NCI-H2081 treated with DMSO at 0.1 percent for 48 hours (cell line): ENCODE measurements around the gene STAC.
"Not testable (repeated sequence)": the region's sequence is repeated elsewhere in the genome, so short reads cannot be mapped to it uniquely, and the experiment has no call there.

Experiments used
- DNase-seq: peaks from one replicate; lab custom pipeline; 2025; lab: John Stamatoyannopoulos, UW

The STAC gene

GRCh38 chr3:36519682-36520081 is 139.4 kb downstream of the STAC start:
- DNase-seq: no peak

- DNase-seq: no peak
Measured at GRCh38 chr3:36520241-36521006, 140.1 kb downstream of the STAC start.

GRCh38 chr3:36521007-36521379 is 140.7 kb downstream of the STAC start:
- no peak for DNase-seq

- DNase-seq: no peak
Measured at GRCh38 chr3:36524560-36524959, 144.3 kb downstream of the STAC start.

GRCh38 chr3:36525115-36525801 is 145.0 kb downstream of the STAC start:
- DNase-seq: no peak

GRCh38 chr3:36538136-36538749 is 157.9 kb downstream of the STAC start:
- DNase-seq: no peak

- no peak for DNase-seq
Measured at GRCh38 chr3:36540888-36541518, 160.7 kb downstream of the STAC start.

GRCh38 chr3:36542186-36542585 is 161.9 kb downstream of the STAC start:
- no peak for DNase-seq

- no peak for DNase-seq
Measured at GRCh38 chr3:36543276-36543997, 163.1 kb downstream of the STAC start.

GRCh38 chr3:36546226-36546625 is 165.9 kb downstream of the STAC start:
- no peak for DNase-seq

- DNase-seq: no peak
Measured at GRCh38 chr3:36548712-36549111, 168.4 kb downstream of the STAC start.

- DNase-seq: no peak
Measured at GRCh38 chr3:36557021-36557707, 176.9 kb downstream of the STAC start.

GRCh38 chr3:36557708-36558421 is 177.6 kb downstream of the STAC start:
- DNase-seq: no peak

- no peak for DNase-seq
Measured at GRCh38 chr3:36558961-36559360, 178.7 kb downstream of the STAC start.

GRCh38 chr3:36560685-36561084 is 180.4 kb downstream of the STAC start:
- DNase-seq: no peak

GRCh38 chr3:36561601-36562000 is 181.3 kb downstream of the STAC start:
- no peak for DNase-seq

- no peak for DNase-seq
Measured at GRCh38 chr3:36562945-36563344, 182.6 kb downstream of the STAC start.

GRCh38 chr3:36575241-36575640 is 194.9 kb downstream of the STAC start:
- no peak for DNase-seq

- DNase-seq: not testable (repeated sequence)
Measured at GRCh38 chr3:36578418-36578817, 198.1 kb downstream of the STAC start.

GRCh38 chr3:36579746-36580145 is 199.4 kb downstream of the STAC start:
- no peak for DNase-seq

GRCh38 chr3:36580716-36581115 is 200.4 kb downstream of the STAC start:
- no peak for DNase-seq
